WTC11 (cell line): ENCODE data around the gene TMEM39A.

ENCODE experiments used
- HMGA2 ChIP-seq: fragments of 250-450 bp; sonication (Bioruptor Pico); IDR thresholded peaks from 2 replicates; pipeline ENCODE4 v1.4.0; 2021; ENCODE audit warnings: mild to moderate bottlenecking, moderate library complexity
- NFYB ChIP-seq: sonication (generic); formaldehyde crosslinking; conservative IDR thresholded peaks from 2 replicates; pipeline ENCODE4 v1.8.0; 2022; ENCODE audit warnings: low read depth, missing genetic modification reagents
- SMAD4 ChIP-seq: sonication (generic); formaldehyde crosslinking; IDR thresholded peaks from 2 replicates; pipeline ENCODE4 v1.8.0; 2022; ENCODE audit warnings: mild to moderate bottlenecking, missing genetic modification reagents
- ZNF317 ChIP-seq: sonication (generic); formaldehyde crosslinking; IDR thresholded peaks from 2 replicates; pipeline ENCODE4 v1.8.1; 2023; ENCODE audit warnings: low read depth, mild to moderate bottlenecking, moderate library complexity, missing genetic modification reagents, borderline replicate concordance
- TF ChIP-seq, protein P1 (sequence below): fragments of 200-600 bp; IDR thresholded peaks from 2 replicates; pipeline ENCODE4 v1.8.0; 2022; ENCODE audit warnings: antibody characterized with exemption
- TF ChIP-seq, protein P2 (sequence below): sonication (generic); formaldehyde crosslinking; IDR thresholded peaks from 2 replicates; pipeline ENCODE4 v1.8.0; 2022; ENCODE audit warnings: mild to moderate bottlenecking, missing genetic modification reagents
- TF ChIP-seq, protein P3 (sequence below): sonication (generic); formaldehyde crosslinking; IDR thresholded peaks from 2 replicates; pipeline ENCODE4 v1.8.0; 2022; ENCODE audit warnings: missing genetic modification reagents

DNA sequence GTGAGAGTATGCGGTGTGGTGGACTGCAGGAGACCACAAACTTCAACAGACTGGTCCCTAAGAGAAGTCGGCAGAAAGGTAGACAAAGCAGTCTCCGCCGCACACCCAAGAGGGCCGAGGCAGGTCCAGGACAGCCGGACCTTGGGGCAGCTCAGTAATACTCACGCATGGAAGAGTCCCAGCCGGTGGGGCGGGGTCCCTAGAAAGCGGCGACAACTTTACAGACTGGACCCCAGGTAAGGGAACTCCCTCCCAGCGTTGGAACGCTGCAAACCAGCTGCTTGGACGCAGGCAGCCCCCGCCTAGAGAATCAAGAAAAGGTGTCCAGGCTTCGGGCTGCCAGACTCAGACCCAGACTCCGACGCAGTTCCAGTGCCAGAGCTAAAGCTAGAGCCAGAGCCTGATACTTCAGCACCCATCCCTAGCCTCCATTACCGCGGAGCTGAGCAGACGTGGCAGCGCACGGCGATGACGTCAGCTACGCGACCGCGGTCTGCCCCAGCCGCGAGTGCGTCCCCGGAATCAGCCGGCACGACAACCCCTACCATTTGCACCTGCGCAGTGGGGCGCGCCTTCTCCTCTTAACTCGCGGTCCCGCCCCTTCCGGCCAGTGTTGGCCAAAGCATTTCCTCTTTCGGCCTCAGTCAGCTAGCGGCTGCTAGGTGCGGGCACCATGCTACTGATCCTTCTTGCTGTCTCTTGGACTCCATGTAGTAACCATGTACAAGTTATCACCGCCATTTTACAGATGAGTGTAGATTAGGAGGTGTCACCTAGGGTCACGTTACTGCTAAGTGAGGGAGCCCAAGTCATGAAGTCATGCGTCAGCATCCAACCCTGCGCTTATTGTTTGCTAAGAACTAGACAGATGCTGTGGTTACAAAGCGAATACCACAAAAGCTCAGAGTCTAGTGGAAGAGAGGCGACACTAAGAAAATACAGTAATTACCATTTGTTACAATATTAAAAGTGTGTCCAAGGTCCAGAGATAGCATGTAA is at the start of gene TMEM39A:
- TF ChIP-seq, protein P1, sequence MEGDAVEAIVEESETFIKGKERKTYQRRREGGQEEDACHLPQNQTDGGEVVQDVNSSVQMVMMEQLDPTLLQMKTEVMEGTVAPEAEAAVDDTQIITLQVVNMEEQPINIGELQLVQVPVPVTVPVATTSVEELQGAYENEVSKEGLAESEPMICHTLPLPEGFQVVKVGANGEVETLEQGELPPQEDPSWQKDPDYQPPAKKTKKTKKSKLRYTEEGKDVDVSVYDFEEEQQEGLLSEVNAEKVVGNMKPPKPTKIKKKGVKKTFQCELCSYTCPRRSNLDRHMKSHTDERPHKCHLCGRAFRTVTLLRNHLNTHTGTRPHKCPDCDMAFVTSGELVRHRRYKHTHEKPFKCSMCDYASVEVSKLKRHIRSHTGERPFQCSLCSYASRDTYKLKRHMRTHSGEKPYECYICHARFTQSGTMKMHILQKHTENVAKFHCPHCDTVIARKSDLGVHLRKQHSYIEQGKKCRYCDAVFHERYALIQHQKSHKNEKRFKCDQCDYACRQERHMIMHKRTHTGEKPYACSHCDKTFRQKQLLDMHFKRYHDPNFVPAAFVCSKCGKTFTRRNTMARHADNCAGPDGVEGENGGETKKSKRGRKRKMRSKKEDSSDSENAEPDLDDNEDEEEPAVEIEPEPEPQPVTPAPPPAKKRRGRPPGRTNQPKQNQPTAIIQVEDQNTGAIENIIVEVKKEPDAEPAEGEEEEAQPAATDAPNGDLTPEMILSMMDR: no peak
- no peak for TF ChIP-seq HMGA2
- TF ChIP-seq ZNF317: no peak
- TF ChIP-seq, protein P2, sequence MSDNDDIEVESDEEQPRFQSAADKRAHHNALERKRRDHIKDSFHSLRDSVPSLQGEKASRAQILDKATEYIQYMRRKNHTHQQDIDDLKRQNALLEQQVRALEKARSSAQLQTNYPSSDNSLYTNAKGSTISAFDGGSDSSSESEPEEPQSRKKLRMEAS (CRISPR knock-in tag): peak; percentile 91
- no peak for TF ChIP-seq NFYB (CRISPR knock-in tag)
- no peak for TF ChIP-seq SMAD4 (CRISPR knock-in tag)
- TF ChIP-seq, protein P3, sequence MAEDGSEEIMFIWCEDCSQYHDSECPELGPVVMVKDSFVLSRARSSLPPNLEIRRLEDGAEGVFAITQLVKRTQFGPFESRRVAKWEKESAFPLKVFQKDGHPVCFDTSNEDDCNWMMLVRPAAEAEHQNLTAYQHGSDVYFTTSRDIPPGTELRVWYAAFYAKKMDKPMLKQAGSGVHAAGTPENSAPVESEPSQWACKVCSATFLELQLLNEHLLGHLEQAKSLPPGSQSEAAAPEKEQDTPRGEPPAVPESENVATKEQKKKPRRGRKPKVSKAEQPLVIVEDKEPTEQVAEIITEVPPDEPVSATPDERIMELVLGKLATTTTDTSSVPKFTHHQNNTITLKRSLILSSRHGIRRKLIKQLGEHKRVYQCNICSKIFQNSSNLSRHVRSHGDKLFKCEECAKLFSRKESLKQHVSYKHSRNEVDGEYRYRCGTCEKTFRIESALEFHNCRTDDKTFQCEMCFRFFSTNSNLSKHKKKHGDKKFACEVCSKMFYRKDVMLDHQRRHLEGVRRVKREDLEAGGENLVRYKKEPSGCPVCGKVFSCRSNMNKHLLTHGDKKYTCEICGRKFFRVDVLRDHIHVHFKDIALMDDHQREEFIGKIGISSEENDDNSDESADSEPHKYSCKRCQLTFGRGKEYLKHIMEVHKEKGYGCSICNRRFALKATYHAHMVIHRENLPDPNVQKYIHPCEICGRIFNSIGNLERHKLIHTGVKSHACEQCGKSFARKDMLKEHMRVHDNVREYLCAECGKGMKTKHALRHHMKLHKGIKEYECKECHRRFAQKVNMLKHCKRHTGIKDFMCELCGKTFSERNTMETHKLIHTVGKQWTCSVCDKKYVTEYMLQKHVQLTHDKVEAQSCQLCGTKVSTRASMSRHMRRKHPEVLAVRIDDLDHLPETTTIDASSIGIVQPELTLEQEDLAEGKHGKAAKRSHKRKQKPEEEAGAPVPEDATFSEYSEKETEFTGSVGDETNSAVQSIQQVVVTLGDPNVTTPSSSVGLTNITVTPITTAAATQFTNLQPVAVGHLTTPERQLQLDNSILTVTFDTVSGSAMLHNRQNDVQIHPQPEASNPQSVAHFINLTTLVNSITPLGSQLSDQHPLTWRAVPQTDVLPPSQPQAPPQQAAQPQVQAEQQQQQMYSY (CRISPR knock-in tag): no peak
